Measurements from ENCODE around the gene PDE8B. TPM values are rescaled to one million over a fixed set of nuclear protein-coding genes. Genes with fewer than 3 reads are reported as not detected.

Gene PDE8B
- total RNA-seq, 1 experiment from 2014 or later, result 0.17 TPM

GRCh38 chr5:77407152-77407551 lies 196.7 kb downstream of the PDE8B start:
- DNase-seq (ENCODE audit: low read depth, low spot score) (no peak), ATAC-seq (no peak)
- Histone ChIP-seq H3K9me2 (ENCODE audit: insufficient read depth) (no peaks in the 10 kb centered on the region), H3K79me2 (ENCODE audit: insufficient read depth, low read length) (no peaks in the 10 kb centered on the region), H2AFZ (ENCODE audit: low read depth, low read length, poor library complexity, severe bottlenecking) (no peak overlapping the region), H3K36me3 (ENCODE audit: control insufficient read depth in 1 of 2, insufficient read depth in 2 of 2, low read length in 2 of 2) (no peaks in the 10 kb centered on the region), H3K4me1 (ENCODE audit: control insufficient read depth in 1 of 2, insufficient read depth in 2 of 2, low read length in 2 of 2) (no peaks in the 10 kb centered on the region), H3K27me3 (ENCODE audit: insufficient read depth, low read length) (no peaks in the 10 kb centered on the region), H3K4me3 (replicated peaks in 1 of 2; ENCODE audit: low read depth in 1 of 2, low read length in 2 of 2) (no peak overlapping the region), H3K9ac (ENCODE audit: low read length) (no peak overlapping the region), H3K27ac (ENCODE audit: low read depth, low read length) (no peak overlapping the region), H3K9me3 (ENCODE audit: control insufficient read depth in 1 of 2, insufficient read depth in 1 of 2, low read depth in 1 of 2, low read length in 2 of 2) (no peaks in the 10 kb centered on the region), H3K4me2 (ENCODE audit: low read length) (no peak overlapping the region), H4K20me1 (ENCODE audit: insufficient read depth) (no peaks in the 10 kb centered on the region)
- TF ChIP-seq RAD21 (IDR thresholded peaks at IDR 0.05; ENCODE audit: low read depth) (no peak), JUND (IDR thresholded peaks at IDR 0.05) (no peak), CTCF (IDR thresholded peaks at IDR 0.05 in 2 of 3, conservative IDR thresholded peaks at IDR 0.05 in 1 of 3; ENCODE audit: borderline replicate concordance in 1 of 3, insufficient read depth in 1 of 3, low read depth in 2 of 3, low read length in 2 of 3) (no peak), CEBPB (IDR thresholded peaks at IDR 0.05; ENCODE audit: low read depth) (no peak), FOSL1 (IDR thresholded peaks at IDR 0.05; ENCODE audit: low read depth) (no peak), ZNF274 (IDR thresholded peaks at IDR 0.05; ENCODE audit: low read depth, low read length) (no peak), ELF1 (IDR thresholded peaks at IDR 0.05; ENCODE audit: borderline replicate concordance, low read depth) (no peak)
- TF ChIP-seq, protein P1, sequence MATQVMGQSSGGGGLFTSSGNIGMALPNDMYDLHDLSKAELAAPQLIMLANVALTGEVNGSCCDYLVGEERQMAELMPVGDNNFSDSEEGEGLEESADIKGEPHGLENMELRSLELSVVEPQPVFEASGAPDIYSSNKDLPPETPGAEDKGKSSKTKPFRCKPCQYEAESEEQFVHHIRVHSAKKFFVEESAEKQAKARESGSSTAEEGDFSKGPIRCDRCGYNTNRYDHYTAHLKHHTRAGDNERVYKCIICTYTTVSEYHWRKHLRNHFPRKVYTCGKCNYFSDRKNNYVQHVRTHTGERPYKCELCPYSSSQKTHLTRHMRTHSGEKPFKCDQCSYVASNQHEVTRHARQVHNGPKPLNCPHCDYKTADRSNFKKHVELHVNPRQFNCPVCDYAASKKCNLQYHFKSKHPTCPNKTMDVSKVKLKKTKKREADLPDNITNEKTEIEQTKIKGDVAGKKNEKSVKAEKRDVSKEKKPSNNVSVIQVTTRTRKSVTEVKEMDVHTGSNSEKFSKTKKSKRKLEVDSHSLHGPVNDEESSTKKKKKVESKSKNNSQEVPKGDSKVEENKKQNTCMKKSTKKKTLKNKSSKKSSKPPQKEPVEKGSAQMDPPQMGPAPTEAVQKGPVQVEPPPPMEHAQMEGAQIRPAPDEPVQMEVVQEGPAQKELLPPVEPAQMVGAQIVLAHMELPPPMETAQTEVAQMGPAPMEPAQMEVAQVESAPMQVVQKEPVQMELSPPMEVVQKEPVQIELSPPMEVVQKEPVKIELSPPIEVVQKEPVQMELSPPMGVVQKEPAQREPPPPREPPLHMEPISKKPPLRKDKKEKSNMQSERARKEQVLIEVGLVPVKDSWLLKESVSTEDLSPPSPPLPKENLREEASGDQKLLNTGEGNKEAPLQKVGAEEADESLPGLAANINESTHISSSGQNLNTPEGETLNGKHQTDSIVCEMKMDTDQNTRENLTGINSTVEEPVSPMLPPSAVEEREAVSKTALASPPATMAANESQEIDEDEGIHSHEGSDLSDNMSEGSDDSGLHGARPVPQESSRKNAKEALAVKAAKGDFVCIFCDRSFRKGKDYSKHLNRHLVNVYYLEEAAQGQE (IDR thresholded peaks at IDR 0.05; ENCODE audit: low read depth), result no peak
- TF ChIP-seq, protein P2, sequence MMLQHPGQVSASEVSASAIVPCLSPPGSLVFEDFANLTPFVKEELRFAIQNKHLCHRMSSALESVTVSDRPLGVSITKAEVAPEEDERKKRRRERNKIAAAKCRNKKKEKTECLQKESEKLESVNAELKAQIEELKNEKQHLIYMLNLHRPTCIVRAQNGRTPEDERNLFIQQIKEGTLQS (IDR thresholded peaks at IDR 0.05), result no peak
- ChIA-PET CTCF (no interaction called here), POLR2A (no interaction called here), RAD21 (ENCODE audit: low non-redundant PET in 1 of 2, low total read pairs in 2 of 2, uncharacterized antibody in 2 of 2, unreplicated experiment in 2 of 2) (interaction anchor here in 1 of 2 experiments (0.6 kb wide), 1 partner anchor 491 kb away, joined by 4 read pairs; no protein-coding TSS in a partner anchor)
- BruUV-seq (replicated peaks), result no TSS peak
- intact Hi-C loops (cut with micrococcal nuclease), result no loop called here

Data from HCT116 (cell line).